HepG2 (cell line): ENCODE measurements around the gene GALNT15.

Experiments used
- RXRA ChIP-seq: sonication (generic); formaldehyde crosslinking; IDR thresholded peaks from 2 replicates; pipeline ENCODE4 v1.5.1; 2020; ENCODE audit warnings: missing genetic modification reagents
- SRY ChIP-seq: sonication (generic); formaldehyde crosslinking; IDR thresholded peaks from 2 replicates; pipeline ENCODE4 v1.8.0; 2022; ENCODE audit warnings: mild to moderate bottlenecking, missing genetic modification reagents
- ZFX ChIP-seq: sonication (generic); formaldehyde crosslinking; IDR thresholded peaks from 2 replicates; pipeline ENCODE4 v1.4.0; 2020; ENCODE audit warnings: mild to moderate bottlenecking, low read depth, missing genetic modification reagents, moderate library complexity

- TF ChIP-seq RXRA (CRISPR knock-in tag) (no peak), SRY (CRISPR knock-in tag) (no peak), ZFX (no peak)
These were observed 64.7 kb downstream of the GALNT15 start for GRCh38 chr3:16239086-16239770.
